NCI-H460 (cell line): ENCODE data around the gene KDM3B. TPM values are rescaled to one million over a fixed set of nuclear protein-coding genes. Genes with fewer than 3 reads are reported as not detected.

Experiments used
- DNase-seq: peaks from one replicate; pipeline ENCODE4 v3.0.0-alpha.2; 2016; ENCODE audit warnings: low read depth; ENCODE audit errors: extremely low read depth
- total RNA-seq: library from RNA; depleted of rRNA; stranded (reverse); fragments of >200 nt; shearing (Covaris generic); gene quantifications from 2 replicates; pipeline ENCODE4 v1.2.3, GENCODE V29; 2014

Gene KDM3B
- total RNA-seq, 1 experiment from 2014 or later: 34.6 TPM

- DNase-seq: no peak
These were observed 92.5 kb downstream of the KDM3B start for GRCh38 chr5:138444774-138445546.

- DNase-seq: no peak
These were observed 93.2 kb downstream of the KDM3B start for GRCh38 chr5:138445547-138446271.

GRCh38 chr5:138448070-138448469, 95.6 kb downstream of the KDM3B start:
- no peak for DNase-seq

GRCh38 chr5:138448481-138449398, 96.3 kb downstream of the KDM3B start:
- DNase-seq: no peak

GRCh38 chr5:138449501-138450239, 97.2 kb downstream of the KDM3B start:
- DNase-seq: peak; percentile 84

- DNase-seq: no peak
These were observed 98.5 kb downstream of the KDM3B start for GRCh38 chr5:138450971-138451370.

GRCh38 chr5:138452720-138453119, 100.2 kb downstream of the KDM3B start:
- DNase-seq: no peak

- DNase-seq: no peak
These were observed 101.1 kb downstream of the KDM3B start for GRCh38 chr5:138453590-138453989.

GRCh38 chr5:138454121-138454520, 101.6 kb downstream of the KDM3B start:
- DNase-seq: no peak

- DNase-seq: no peak
These were observed 102.9 kb downstream of the KDM3B start for GRCh38 chr5:138455232-138455930.

GRCh38 chr5:138457531-138458275, 105.2 kb downstream of the KDM3B start:
- DNase-seq: no peak

GRCh38 chr5:138458384-138458783, 105.9 kb downstream of the KDM3B start:
- no peak for DNase-seq

GRCh38 chr5:138458856-138459255, 106.4 kb downstream of the KDM3B start:
- DNase-seq: no peak

- no peak for DNase-seq
These were observed 106.9 kb downstream of the KDM3B start for GRCh38 chr5:138459311-138459933.

GRCh38 chr5:138460032-138460693, 107.7 kb downstream of the KDM3B start:
- DNase-seq: no peak

GRCh38 chr5:138461343-138462125, 109.0 kb downstream of the KDM3B start:
- DNase-seq: no peak

- no peak for DNase-seq
These were observed 111.0 kb downstream of the KDM3B start for GRCh38 chr5:138463419-138464007.
